HUDEP-2 (cell line): Measurements from ENCODE around the gene RAP1GAP.

Experiments used
- DNase-seq, 76 experiments: peaks; one replicate each; lab custom pipeline; 2025; ENCODE audit not compliant: unreplicated experiment in 76 of 76; lab: John Stamatoyannopoulos, UW

RAP1GAP gene

GRCh38 chr1:21630571-21631343 lies 38.4 kb downstream of the RAP1GAP start:
- no peak for DNase-seq

- DNase-seq = no peak
Observed at GRCh38 chr1:21629971-21630370, 39.2 kb downstream of the RAP1GAP start.

GRCh38 chr1:21628798-21629393 lies 40.3 kb downstream of the RAP1GAP start:
- no peak for DNase-seq

- DNase-seq = peak in 13 of 76 experiments; percentile 12 to 30 (median 22)
Observed at GRCh38 chr1:21626921-21627339, 42.2 kb downstream of the RAP1GAP start.

GRCh38 chr1:21625390-21626190 lies 43.6 kb downstream of the RAP1GAP start:
- no peak for DNase-seq

GRCh38 chr1:21624571-21625389 lies 44.4 kb downstream of the RAP1GAP start:
- DNase-seq = no peak

GRCh38 chr1:21623410-21623961 lies 45.7 kb downstream of the RAP1GAP start:
- DNase-seq = no peak

GRCh38 chr1:21622466-21623315 lies 46.5 kb downstream of the RAP1GAP start:
- DNase-seq = peak in 26 of 76 experiments; percentile 9 to 57 (median 28)

GRCh38 chr1:21621761-21622436 lies 47.3 kb downstream of the RAP1GAP start:
- peak in 1 of 76 experiments; percentile 17 for DNase-seq

- no peak for DNase-seq
Observed at GRCh38 chr1:21621051-21621450, 48.1 kb downstream of the RAP1GAP start.

- DNase-seq = no peak
Observed at GRCh38 chr1:21620496-21620895, 48.7 kb downstream of the RAP1GAP start.

GRCh38 chr1:21620011-21620410 lies 49.1 kb downstream of the RAP1GAP start:
- no peak for DNase-seq

GRCh38 chr1:21619375-21619947 lies 49.7 kb downstream of the RAP1GAP start:
- DNase-seq = peak in 4 of 76 experiments; percentile 24 to 61 (median 34)

GRCh38 chr1:21618561-21619374 lies 50.4 kb downstream of the RAP1GAP start:
- peak in 68 of 76 experiments; percentile 9 to 87 (median 66) for DNase-seq

GRCh38 chr1:21618059-21618458 lies 51.1 kb downstream of the RAP1GAP start:
- no peak for DNase-seq

- DNase-seq = no peak
Observed at GRCh38 chr1:21617126-21617738, 51.9 kb downstream of the RAP1GAP start.

- no peak for DNase-seq
Observed at GRCh38 chr1:21616372-21616771, 52.8 kb downstream of the RAP1GAP start.
